GM15510 (cell line): ENCODE measurements around the gene FAM174B.

ENCODE experiments used
- POLR2A ChIP-seq: IDR thresholded peaks from 3 replicates; pipeline ENCODE4 v1.6.1; 2011; ENCODE audit warnings: borderline replicate concordance; ENCODE audit not compliant: insufficient read length; ENCODE audit errors: extremely low read depth

The FAM174B gene

GRCh38 chr15:92652576-92652966 lies 3.0 kb downstream of the FAM174B start:
- no peak for TF ChIP-seq POLR2A

GRCh38 chr15:92651877-92652575 lies 3.5 kb downstream of the FAM174B start:
- TF ChIP-seq POLR2A, result no peak

GRCh38 chr15:92650966-92651365 lies 4.6 kb downstream of the FAM174B start:
- no peak for TF ChIP-seq POLR2A

GRCh38 chr15:92650256-92650655 lies 5.3 kb downstream of the FAM174B start:
- TF ChIP-seq POLR2A, result no peak

- TF ChIP-seq POLR2A, result no peak
Observed at GRCh38 chr15:92648190-92648875, 7.2 kb downstream of the FAM174B start.

- no peak for TF ChIP-seq POLR2A
Observed at GRCh38 chr15:92647467-92648163, 8.0 kb downstream of the FAM174B start.

- TF ChIP-seq POLR2A, result no peak
Observed at GRCh38 chr15:92646216-92646615, 9.4 kb downstream of the FAM174B start.

GRCh38 chr15:92645731-92646130 lies 9.8 kb downstream of the FAM174B start:
- TF ChIP-seq POLR2A, result no peak

- TF ChIP-seq POLR2A, result no peak
Observed at GRCh38 chr15:92645051-92645631, 10.4 kb downstream of the FAM174B start.

GRCh38 chr15:92643849-92644815 lies 11.4 kb downstream of the FAM174B start:
- TF ChIP-seq POLR2A, result no peak

GRCh38 chr15:92638709-92639365 lies 16.7 kb downstream of the FAM174B start:
- no peak for TF ChIP-seq POLR2A

- no peak for TF ChIP-seq POLR2A
Observed at GRCh38 chr15:92638291-92638708, 17.3 kb downstream of the FAM174B start.

GRCh38 chr15:92637626-92638025 lies 17.9 kb downstream of the FAM174B start:
- TF ChIP-seq POLR2A, result no peak
